ENCODE measurements around the gene FTCD.

Gene FTCD

DNA sequence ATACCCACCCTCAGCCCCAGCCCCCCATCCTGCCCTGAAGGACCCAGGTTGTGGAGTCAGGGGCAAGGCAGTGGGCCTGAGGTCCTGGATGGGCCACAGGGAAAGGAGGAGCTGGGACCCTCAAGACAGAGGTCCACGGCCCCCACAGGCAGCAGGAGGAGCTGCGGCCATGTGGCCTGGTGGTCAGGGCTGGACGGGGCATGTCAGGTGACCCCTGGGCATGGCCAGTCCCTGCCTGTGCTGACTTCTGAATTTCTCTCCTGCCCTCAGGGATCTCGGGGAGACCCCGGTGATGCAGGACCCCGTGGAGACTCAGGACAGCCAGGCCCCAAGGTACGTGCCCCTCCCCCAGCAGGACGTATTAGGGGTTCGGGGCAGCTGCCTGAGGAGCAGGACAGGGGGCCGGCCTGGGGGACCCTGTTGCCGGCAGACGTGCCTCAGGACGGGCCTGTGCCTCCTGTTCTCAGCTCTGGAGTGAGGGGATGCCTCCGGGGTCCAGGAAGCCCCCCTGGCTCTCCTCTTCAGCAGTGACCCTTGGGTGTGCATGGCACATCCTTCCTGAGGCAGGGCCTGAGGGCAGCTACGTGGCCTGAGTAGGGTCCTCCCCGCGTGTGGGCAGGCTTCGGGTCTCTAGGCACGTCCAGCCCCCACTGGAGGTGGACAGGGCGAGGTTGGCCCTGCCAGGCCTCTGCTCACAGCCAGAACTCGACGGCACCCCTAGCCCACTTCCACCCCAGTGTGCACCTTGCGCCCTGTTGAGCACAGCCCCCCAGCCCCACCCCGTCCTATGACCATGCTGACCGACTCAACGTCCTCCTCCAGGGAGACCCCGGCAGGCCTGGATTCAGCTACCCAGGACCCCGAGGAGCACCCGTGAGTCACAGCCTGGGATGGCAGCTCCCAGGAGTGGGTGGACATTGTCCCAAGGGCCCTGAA lies 33.8 kb downstream of the FTCD start:
- Mint-ChIP-seq H3K9me3 (no peaks in the 10 kb centered on the region), H3K4me3 (no peak overlapping the region), H3K36me3 (ENCODE audit: low read depth) (no peaks in the 10 kb centered on the region), H3K4me1 (ENCODE audit: low read depth) (no peaks in the 10 kb centered on the region), H3K27me3 (no peaks in the 10 kb centered on the region), H3K27ac (no peak overlapping the region)
- peak; percentile 19 for DNase-seq

DNA sequence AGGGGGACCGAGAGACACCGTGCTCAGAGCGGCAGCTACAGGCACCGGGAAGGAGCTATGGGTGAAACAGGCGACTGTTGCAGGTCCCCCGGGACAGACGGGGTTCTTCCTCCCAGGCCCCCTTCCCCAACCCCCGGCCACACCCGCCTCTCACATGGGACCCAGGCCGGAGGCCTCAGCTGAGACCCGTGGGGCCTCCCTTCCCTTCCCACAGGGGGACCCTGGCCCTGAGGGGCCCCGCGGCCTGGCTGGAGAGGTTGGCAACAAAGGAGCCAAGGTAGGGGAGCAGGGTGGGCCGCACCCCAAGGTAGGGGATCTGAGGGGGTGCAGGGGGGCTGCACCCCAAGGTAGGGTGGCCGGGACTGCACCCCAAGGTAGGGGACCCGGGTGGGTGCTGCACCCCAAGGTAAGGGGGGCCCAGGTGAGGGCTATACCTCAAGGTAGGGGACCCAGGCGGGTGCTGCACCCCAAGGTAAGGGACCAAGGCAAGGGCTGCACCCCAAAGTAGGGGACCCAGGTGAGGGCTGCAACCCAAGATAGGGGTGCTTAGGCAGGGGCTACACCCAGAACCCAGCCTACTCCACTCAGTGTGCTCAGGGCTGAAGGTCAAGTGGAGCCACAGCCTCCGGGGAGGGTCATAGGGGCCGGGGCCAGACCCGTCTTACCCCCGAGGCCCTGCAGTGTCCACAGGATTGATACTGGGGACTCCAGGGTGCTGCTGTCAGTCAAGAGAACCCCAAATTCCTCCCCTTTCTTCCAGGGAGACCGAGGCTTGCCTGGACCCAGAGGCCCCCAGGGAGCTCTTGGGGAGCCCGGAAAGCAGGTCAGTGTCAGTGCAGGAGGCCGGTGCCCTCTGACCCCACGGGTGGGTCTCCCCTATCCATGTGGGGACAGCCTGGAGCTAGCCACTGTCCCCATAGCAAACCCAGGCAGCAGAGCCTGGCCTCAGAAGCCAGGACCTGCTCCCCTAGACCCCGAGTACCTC lies 34.8 kb downstream of the FTCD start:
- Mint-ChIP-seq H3K4me1 (ENCODE audit: low read depth) (no peaks in the 10 kb centered on the region), H3K27ac (no peak overlapping the region)
- DNase-seq: peak; percentile 14

DNA sequence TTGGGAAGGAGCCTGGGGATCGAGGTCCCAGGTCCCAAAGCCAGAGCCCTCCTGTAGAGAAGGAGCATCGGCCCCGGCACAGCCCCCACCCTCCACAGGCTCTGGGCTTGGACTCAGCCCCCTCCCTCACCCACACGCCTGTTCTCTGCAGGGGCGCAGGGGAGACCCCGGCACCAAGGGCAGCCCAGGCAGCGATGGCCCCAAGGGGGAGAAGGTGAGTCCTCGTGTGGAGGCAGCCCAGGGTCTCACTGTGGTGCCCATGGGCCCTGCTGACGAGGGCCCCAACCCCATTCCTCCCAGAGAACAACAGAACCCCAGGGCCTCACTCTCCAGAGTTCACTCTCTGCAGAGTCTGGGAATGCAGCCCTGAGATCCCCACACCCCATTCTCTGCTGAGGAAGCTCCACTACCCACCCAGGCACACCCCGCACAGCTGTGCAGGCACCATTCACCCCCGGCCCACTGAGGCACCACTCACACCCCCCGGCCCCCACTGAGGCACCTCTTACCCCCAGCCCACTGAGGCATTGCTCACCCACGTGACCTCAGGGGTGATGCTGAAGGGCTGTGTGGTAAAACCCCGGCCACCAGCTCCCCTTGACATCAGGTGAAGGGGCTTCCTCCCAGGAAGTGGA lies 35.6 kb downstream of the FTCD start:
- no peak overlapping the region for H3K4me3 Mint-ChIP-seq
- H3K27me3 Mint-ChIP-seq: no peaks in the 10 kb centered on the region
- H3K27ac Mint-ChIP-seq: no peak overlapping the region
- H3K36me3 Mint-ChIP-seq (ENCODE audit: low read depth): peaks cover 1% of the 10 kb centered on the region
- DNase-seq: peak; percentile 22
- H3K4me1 Mint-ChIP-seq (ENCODE audit: low read depth): no peaks in the 10 kb centered on the region
- H3K9me3 Mint-ChIP-seq: no peaks in the 10 kb centered on the region

More for the DNA sequence above, 34.8 kb downstream of the FTCD start:
- H3K4me3 Mint-ChIP-seq: no peak overlapping the region
- no peaks in the 10 kb centered on the region for H3K9me3 Mint-ChIP-seq
- peaks cover 1% of the 10 kb centered on the region for H3K36me3 Mint-ChIP-seq (ENCODE audit: low read depth)
- H3K27me3 Mint-ChIP-seq: no peaks in the 10 kb centered on the region

DNA sequence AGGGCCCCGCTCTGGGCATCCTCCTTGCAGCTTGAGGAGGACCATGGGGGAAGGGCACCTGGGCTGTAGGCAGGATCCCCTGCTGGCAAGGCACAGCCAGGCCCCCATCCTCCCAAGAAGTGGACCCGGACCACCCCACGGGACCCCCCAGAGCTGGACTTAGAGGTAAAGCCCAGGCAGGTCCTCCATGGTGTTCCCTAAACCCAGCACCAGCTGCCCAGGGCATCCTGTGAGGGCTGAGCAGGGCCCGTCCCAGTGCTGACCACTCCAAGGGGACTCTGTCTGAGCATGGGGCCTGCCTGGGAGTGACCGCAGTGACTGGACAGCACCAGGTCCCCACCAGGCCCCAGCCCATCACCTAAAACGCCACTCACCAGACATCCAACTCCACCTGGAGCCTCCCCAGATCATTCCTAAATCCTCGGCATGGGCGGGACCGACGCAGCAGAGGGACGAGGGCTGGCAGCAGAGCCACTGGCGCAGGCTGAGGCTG lies 36.2 kb downstream of the FTCD start:
- Mint-ChIP-seq H3K4me1 (ENCODE audit: low read depth) (no peaks in the 10 kb centered on the region), H3K27me3 (no peaks in the 10 kb centered on the region), H3K36me3 (ENCODE audit: low read depth) (peaks cover 1% of the 10 kb centered on the region), H3K9me3 (no peaks in the 10 kb centered on the region), H3K27ac (no peak overlapping the region), H3K4me3 (no peak overlapping the region)
- peak; percentile 22 for DNase-seq

DNA sequence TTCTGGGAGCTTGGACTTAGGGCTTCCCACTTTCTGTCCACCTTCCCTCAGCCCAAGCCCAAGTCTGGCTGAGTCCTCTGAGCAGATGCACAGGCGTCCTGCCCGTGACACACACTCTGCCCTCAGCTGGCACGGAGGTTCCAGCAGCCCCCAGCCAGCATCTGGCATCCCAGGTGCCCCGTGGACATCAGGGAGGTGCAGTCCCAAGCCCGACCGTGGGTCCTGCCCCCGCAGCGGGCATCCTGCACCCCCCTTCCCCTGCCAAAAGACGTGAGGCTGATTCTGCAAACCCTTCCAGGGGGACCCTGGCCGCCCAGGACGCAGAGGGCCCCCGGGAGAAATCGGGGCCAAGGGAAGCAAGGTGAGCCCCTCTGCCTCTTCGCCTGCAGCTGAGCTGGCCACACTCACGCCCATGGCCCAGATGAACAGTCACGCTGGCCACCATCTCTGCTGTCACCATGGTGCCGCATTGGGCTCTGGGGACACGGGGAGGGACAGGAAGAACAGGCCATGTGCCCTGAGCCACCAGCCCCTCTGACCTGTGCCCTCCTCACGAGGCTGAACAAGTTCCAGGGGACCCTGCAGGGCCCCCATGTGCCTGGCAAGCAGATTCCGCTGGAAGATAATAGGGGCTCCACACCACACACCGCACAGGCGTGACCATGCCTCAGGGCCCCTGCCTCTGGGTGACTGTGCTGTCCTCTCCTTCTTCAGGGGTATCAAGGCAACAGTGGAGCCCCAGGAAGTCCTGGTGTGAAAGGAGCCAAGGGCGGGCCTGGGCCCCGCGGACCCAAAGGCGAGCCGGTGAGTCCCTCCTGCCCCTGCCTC lies 36.8 kb downstream of the FTCD start:
- no peaks in the 10 kb centered on the region for H3K27me3 Mint-ChIP-seq
- peaks cover 5% of the 10 kb centered on the region for H3K36me3 Mint-ChIP-seq (ENCODE audit: low read depth)
- no peak overlapping the region for H3K27ac Mint-ChIP-seq
- H3K4me3 Mint-ChIP-seq: no peak overlapping the region
- H3K4me1 Mint-ChIP-seq (ENCODE audit: low read depth): no peaks in the 10 kb centered on the region
- DNase-seq: peak; percentile 22
- H3K9me3 Mint-ChIP-seq: no peaks in the 10 kb centered on the region

DNA sequence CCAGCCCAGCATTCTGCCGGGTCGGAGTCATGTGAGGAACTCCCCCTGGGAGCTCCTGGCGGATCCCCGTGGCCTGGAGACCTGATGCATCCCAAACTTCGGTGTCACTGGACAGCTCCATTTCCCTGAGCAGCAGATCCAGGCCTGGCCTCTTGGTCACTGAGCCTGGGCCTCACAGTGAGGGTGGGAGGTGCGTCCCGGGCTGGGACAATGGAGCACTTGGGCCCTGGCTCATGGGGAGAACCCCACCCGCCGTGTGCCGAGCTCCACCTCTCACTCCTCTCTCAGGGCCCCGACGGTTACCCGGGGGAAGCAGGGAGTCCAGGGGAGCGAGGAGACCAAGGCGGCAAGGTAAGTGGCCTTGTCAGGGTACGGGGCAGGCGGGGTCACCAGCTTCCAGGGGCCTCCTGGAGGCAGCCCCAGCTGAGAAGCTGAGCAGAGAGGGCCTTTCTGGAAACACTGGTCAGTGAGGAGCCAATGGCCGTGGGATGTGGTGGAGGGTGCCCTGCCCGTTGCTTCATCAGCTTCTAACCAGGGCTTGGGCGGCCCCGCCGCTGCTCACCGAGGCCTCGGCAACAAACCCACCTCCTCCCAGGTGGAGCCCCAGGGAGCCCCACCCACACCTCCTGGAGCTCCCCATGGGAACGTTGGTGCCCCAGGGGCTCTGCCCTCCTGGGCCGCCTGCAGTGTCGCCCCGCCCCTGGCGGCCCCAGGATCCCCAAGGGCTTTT lies 37.6 kb downstream of the FTCD start:
- Mint-ChIP-seq H3K36me3 (ENCODE audit: low read depth) (peaks cover 7% of the 10 kb centered on the region), H3K27me3 (no peaks in the 10 kb centered on the region)

DNA sequence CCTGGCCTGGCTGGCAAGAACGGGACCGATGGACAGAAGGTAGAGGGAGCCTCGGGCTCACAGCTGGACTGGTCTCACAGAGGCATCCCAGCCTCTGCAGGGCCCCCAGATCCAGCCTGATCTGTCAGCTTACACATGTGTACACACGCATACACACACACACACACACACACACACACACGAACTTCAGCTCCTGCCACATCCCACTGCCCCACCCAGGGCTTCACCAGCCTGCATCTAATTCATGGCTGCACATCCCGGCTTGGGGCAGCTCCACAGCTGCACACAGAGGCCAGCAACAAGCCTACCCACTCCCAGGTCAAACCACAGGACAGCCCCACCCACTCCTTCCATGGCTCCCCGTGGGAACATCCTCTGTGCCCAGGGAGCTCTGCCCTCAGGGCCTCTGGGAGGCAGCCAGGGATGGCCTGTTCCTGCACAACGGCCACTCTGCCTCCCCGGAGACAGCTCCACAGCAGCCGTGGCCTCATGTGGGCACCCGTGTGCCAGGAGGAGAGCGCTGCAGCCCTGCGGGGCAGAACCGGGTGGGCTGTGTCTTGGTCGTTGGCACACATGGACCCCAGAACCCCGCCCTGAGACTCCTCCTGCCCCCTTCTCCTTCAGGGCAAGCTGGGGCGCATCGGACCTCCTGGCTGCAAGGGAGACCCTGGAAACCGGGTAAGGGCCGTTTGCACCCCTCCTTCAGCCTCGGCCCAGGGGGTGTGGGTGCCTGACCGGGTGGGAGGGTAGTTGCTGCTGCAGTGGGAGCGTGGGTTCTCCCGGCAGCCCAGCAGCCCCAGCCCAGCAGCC lies 38.4 kb downstream of the FTCD start:
- H3K4me3 Mint-ChIP-seq: no peak overlapping the region
- H3K27ac Mint-ChIP-seq: no peak overlapping the region
- H3K4me1 Mint-ChIP-seq (ENCODE audit: low read depth): no peaks in the 10 kb centered on the region

More for the DNA sequence above, 37.6 kb downstream of the FTCD start:
- H3K4me3 Mint-ChIP-seq: no peak overlapping the region
- no peaks in the 10 kb centered on the region for H3K9me3 Mint-ChIP-seq
- no peaks in the 10 kb centered on the region for H3K4me1 Mint-ChIP-seq (ENCODE audit: low read depth)
- H3K27ac Mint-ChIP-seq: no peak overlapping the region
- DNase-seq: peak; percentile 3

DNA sequence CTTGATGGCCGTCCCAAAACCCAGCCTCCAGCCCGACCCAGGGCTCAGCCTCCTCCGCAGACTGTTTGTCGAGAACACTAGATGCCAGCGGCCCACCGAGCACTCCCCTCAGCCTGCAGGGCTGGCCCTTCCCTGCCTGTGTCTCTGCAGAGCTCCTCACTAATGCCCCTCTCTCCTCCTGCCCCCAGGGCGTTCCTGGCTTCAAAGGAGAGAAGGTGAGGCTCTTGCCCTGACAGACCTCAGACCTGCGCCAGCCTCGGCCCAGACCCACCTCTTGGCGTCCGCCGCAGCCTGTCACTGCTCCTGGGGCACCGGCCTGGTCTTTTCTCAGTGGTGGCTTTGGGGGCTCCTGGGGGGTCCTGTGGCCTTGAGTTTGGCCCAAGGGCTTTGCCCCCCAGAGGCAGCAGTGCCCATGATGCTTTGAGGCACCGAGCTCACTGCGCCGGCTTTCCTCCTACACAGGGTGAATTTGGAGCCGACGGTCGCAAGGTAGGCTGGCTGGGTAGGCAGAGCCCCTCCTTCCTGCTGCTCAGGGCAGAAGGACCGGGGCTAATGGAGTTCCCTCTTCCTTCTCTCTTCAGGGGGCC lies 39.1 kb downstream of the FTCD start:
- no peaks in the 10 kb centered on the region for H3K27me3 Mint-ChIP-seq
- H3K36me3 Mint-ChIP-seq (ENCODE audit: low read depth): peaks cover 7% of the 10 kb centered on the region
- no peak overlapping the region for H3K4me3 Mint-ChIP-seq
- DNase-seq: peak; percentile 13
- H3K4me1 Mint-ChIP-seq (ENCODE audit: low read depth): no peaks in the 10 kb centered on the region
- H3K27ac Mint-ChIP-seq: no peak overlapping the region
- H3K9me3 Mint-ChIP-seq: no peaks in the 10 kb centered on the region

More for the DNA sequence above, 38.4 kb downstream of the FTCD start:
- Mint-ChIP-seq H3K9me3 (no peaks in the 10 kb centered on the region), H3K36me3 (ENCODE audit: low read depth) (peaks cover 7% of the 10 kb centered on the region), H3K27me3 (no peaks in the 10 kb centered on the region)
- DNase-seq: peak; percentile 22

DNA sequence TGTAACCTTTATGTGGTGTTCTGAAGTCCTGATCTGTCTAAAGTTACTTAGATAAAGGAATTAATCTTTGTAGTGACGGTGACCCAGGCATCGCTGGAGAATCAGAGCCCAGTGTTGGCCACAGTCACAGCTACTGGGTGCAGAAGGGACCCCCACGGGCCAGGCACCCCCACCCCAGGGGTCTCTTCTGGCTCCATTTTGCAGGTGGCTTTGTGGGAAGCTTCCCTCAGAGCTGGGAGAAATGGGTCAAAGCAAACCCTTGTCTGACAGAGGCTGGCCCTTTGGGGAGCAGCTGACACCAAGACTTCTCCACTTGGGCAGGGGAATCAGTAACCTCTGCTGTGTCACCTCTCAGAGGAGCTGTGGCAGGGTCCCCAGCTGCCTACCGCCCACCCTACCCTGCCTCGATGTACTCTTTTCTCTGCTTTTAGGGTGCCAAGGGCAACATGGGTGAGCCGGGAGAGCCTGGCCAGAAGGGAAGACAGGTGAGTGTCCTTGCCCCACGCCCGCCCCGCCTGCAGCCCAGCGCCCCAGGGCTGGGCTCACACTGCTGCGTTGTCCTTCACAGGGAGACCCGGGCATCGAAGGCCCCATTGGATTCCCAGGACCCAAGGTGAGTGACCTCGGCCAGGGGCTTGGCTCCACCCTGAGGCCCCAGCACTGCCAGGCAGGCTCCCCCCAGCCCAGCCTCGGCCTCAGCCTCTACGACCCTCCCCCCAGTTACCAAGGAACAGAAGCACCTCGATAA lies 39.8 kb downstream of the FTCD start:
- Mint-ChIP-seq H3K4me1 (ENCODE audit: low read depth) (no peaks in the 10 kb centered on the region), H3K27me3 (no peaks in the 10 kb centered on the region), H3K9me3 (no peaks in the 10 kb centered on the region), H3K36me3 (ENCODE audit: low read depth) (peaks cover 7% of the 10 kb centered on the region), H3K4me3 (no peak overlapping the region), H3K27ac (no peak overlapping the region)
- DNase-seq: peak; percentile 16

DNA sequence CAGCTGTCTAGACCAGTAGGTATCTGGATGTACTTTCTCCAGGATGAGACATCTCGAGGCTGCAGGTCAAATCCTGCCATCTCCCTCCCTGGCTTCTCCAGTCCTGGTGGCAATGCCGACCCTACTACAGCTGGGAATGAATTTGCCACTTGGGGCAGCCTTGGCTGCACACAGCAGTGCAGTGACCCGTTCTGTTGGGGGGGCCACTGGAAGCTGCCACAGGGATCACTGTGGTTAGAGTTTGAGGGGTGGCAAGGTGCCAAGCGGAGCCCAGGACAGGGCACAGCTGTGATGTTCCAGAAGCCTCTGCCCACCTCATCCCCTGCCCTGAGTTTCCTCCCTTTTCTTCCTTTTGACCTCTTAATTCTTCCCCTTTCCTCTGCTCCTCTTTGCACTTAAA lies 40.4 kb downstream of the FTCD start:
- H3K4me1 Mint-ChIP-seq (ENCODE audit: low read depth): no peaks in the 10 kb centered on the region
- no peaks in the 10 kb centered on the region for H3K27me3 Mint-ChIP-seq
- H3K27ac Mint-ChIP-seq: no peak overlapping the region
- H3K36me3 Mint-ChIP-seq (ENCODE audit: low read depth): peaks cover 7% of the 10 kb centered on the region
- peak; percentile 14 for DNase-seq
- no peaks in the 10 kb centered on the region for H3K9me3 Mint-ChIP-seq
- H3K4me3 Mint-ChIP-seq: no peak overlapping the region

DNA sequence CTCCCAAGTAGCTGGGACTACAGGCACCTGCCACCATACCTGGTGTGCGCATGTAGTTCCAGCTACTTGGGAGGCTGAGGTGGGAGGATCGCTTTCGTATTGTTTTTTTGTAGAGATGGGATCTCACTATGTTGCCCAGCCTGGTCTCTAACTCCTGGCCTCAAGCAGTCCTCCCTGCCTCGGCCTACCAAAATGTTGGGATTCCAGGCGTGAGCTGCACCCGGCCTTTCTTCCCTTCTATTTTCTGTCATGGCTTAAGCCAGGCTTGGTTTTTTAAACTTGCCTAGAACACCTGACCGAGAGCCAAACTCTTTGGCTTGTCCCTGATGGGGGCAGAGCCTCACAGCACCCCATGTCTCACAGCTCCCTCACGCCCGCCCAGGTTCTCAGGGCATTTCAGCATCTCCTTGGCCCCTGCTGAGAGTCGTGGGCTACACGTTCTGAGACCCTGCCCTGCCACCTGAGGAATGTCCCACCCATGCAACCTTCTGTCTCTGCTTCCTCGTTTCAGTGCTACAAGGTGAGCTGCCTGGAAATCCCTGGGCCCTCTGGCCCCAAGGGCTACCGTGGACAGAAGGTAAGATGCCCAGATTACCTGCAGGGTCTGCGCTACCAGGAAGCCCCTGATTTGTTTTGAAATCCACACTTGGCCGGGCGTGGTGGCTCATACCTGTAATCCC lies 41.7 kb downstream of the FTCD start:
- Mint-ChIP-seq H3K4me1 (ENCODE audit: low read depth) (no peaks in the 10 kb centered on the region), H3K4me3 (no peak overlapping the region), H3K27me3 (no peaks in the 10 kb centered on the region), H3K27ac (no peak overlapping the region), H3K36me3 (ENCODE audit: low read depth) (peaks cover 7% of the 10 kb centered on the region), H3K9me3 (no peaks in the 10 kb centered on the region)
- peak; percentile 13 for DNase-seq
